ENCODE data around the gene SPIB.
"Not testable (repeated sequence)": the region's sequence is repeated elsewhere in the genome, so short reads cannot be mapped to it uniquely, and the experiment has no call there.

SPIB gene

DNA sequence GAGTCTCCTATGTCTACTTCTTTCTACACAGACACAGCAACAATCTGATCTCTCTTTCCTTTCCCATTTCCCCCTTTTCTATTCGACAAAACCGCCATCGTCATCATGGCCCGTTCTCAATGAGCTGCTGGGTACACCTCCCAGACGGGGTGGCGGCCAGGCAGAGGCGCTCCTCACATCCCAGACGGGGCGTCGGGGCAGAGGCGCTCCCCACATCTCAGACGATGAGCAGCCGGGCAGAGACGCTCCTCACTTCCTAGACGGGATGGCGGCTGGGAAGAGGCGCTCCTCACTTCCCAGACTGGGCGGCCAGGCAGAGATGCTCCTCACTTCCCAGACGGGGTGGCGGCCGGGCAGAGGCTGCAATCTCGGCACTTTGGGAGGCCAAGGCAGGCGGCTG, 27.8 kb upstream of the SPIB start:
- DNase-seq (ENCODE audit: low read depth, low spot score): not testable (repeated sequence)

DNA sequence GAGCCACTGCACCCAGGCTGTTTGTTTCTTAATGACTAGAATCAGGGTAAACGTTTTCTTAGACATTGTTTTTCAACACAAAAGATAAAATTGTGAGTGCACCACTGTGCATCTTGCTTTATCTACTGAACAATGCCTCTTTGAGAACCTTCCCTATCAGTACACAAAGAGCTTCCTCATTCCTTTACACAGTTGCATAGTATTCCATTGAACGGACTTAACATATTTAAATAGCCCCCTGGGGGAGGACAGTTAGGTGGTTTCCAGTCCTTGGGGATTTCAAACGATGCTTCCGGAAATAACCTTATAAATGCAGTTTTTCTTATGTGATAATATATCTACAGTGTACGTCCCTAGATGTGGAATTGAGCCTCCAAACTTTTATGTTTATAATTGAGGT, 26.0 kb upstream of the SPIB start:
- no peak for DNase-seq (ENCODE audit: low read depth, low spot score)

DNA sequence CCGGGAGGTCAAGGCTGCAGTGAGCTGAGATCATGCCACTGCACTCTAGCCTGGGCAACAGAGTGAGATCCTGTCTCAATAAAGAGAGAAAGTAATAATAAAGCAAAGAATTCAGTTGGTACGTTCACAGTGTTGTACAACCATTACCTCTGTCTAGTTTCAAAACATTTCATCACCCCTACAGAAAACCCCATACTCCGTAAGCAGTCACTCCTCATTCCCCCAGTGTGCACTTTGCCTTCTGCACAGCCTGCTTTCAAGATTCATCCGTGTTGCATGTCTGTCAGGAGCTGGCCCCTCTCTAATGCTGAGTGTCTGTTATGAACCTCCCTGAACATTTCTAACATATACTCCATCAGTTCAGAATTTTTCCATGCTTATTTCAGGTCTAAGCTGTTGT, 25.1 kb upstream of the SPIB start:
- DNase-seq (ENCODE audit: low read depth, low spot score): no peak

DNA sequence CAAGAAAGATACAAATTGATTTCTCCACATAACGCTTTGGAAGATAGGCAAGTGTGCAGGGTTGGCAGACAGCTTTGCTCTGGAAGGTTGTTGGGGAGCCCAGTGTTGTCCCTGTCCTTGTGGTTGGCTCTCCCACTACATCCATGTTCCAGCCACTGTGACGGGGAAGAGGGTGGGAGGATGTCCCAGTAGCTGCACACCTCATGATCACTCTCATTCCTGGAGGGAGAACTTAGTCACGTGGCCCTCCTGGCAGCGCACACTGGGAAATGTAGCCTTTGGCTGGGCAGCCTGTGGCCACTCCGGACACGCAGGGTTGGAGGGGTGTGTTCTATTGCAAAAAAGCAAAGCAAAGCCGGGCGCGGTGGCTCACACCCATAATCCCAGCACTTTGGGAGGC, 24.7 kb upstream of the SPIB start:
- DNase-seq (ENCODE audit: low read depth, low spot score): no peak

DNA sequence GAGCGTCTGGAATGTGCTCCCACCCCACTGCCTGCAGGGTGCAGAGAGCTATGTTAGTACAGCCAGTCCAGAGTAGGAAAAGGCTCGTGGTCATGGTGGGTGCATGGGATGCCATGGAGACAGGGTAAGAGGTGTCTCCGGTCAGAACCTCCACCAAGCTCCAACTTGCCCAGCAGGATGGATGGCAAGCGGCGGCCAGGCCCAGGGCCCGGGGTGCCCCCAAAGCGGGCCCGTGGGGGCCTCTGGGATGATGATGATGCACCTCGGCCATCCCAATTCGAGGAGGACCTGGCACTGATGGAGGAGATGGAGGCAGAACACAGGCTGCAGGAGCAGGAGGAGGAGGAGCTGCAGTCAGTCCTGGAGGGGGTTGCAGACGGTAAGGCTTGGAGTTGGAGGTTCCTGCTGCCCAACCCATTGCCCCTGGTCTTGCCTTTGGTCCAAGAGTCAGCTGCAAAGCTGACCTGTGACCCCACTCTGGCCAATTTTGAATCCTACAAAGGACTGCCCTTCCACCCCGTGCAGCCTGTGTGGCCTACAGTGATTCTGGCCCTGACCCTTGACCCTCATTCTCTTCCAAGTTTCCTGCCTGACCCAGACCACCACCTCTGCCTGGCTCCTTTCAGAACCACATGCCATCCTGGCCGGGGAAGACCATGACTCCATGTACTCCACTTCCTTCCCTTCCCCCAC, 19.9 kb upstream of the SPIB start:
- no peak for DNase-seq (ENCODE audit: low read depth, low spot score)

DNA sequence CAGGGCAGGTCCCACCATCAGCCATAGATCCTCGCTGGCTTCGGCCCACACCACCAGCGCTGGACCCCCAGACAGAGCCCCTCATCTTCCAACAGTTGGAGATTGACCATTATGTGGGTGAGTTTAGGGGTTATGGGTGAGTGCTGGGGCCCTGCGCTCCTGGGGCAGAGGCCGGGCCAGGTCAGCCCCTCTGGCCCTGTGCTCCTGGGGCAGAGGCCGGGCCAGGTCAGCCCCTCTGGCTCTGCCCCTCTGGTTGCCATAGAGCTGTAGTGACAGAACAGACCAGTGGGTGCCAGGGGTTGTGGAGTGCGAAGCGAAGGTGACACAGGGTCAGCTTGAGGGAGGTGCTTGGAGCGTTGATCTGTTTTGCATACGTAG, 19.4 kb upstream of the SPIB start:
- no peak for DNase-seq (ENCODE audit: low read depth, low spot score)

DNA sequence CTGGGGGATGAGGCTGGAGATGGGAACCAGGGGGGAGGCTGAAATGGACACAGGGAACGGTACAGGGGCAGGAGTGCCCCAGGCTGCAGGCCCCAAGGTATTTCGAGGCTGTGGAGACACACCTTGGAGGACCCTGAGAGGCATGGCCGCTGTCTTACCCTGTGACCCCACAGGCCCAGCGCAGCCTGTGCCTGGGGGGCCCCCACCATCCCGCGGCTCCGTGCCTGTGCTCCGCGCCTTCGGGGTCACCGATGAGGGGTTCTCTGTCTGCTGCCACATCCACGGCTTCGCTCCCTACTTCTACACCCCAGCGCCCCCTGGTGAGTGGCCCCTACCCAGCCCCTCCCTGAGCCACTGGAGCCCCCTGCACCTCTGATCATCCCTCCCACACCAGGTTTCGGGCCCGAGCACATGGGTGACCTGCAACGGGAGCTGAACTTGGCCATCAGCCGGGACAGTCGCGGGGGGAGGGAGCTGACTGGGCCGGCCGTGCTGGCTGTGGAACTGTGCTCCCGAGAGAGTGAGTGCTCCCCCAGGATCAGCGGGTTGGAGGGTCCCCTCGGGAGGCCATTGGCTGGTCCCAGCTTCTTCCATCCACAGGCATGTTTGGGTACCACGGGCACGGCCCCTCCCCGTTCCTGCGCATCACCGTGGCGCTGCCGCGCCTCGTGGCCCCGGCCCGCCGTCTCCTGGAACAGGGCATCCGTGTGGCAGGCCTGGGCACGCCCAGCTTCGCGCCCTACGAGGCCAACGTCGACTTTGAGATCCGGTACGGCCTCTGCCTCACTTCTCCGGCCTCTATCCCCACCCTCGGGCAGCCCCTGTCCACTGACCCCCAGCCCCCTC, 16.9 kb upstream of the SPIB start:
- no peak for DNase-seq (ENCODE audit: low read depth, low spot score)

DNA sequence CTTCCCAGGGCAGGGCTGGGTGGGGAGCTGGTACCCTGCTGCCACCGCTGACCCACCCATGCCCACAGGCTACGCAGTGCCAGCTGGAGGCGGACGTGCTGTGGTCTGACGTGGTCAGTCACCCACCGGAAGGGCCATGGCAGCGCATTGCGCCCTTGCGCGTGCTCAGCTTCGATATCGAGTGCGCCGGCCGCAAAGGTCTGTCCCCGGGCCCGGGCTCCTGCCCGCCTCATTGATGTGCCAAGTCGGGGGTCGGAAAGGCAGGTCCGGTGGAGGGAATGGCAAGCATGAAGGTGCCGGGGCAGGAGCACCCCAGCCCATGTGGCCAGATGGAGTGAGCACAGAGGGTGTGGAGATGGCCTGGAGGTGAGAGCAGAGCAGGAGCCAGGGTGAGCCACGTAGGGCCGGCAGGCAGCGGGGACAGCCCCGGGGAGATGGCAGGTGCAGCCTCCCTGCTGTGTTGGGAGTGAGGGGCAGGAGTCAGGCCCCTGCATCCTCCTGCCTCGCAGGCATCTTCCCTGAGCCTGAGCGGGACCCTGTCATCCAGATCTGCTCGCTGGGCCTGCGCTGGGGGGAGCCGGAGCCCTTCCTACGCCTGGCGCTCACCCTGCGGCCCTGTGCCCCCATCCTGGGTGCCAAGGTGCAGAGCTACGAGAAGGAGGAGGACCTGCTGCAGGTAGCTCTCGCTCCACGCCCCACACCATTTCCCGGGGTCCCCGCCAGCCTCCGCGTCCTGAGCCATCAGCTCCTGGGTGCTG, 16.0 kb upstream of the SPIB start:
- no peak for DNase-seq (ENCODE audit: low read depth, low spot score)

DNA sequence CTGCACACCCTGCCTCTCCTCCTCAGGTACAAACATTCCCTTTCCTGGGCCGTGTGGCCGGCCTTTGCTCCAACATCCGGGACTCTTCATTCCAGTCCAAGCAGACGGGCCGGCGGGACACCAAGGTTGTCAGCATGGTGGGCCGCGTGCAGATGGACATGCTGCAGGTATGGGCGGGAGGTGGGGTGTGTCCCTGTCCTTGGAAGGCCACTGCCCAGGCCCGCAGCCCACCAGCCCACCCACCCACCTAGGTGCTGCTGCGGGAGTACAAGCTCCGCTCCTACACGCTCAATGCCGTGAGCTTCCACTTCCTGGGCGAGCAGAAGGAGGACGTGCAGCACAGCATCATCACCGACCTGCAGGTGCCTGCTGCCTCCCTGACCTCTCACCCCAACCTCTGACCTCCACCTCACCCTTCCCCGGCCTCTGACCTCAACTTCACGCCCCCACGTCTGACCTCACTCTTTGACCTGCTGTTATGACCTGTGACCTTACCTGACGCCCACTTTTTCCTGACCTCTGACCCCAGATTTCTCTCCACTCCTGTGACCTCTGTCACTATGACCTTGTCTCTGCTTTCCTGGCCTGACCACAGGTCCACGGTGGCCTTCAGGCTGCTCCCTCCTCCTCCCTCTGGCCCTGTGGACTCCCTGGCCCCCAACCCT, 12.4 kb upstream of the SPIB start:
- DNase-seq (ENCODE audit: low read depth, low spot score): no peak

DNA sequence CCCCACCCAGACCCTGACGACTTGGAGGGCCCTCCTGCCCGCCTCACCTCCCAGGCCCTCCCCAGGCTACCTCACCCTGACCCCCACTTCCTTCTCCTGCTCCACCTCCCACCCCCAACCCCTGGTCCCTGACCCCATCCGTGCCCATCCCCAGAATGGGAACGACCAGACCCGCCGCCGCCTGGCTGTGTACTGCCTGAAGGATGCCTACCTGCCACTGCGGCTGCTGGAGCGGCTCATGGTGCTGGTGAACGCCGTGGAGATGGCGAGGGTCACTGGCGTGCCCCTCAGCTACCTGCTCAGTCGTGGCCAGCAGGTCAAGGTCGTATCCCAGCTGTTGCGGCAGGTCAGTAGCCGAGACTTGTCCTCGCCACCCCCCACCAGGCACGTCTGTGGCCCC, 11.9 kb upstream of the SPIB start:
- no peak for DNase-seq (ENCODE audit: low read depth, low spot score)

DNA sequence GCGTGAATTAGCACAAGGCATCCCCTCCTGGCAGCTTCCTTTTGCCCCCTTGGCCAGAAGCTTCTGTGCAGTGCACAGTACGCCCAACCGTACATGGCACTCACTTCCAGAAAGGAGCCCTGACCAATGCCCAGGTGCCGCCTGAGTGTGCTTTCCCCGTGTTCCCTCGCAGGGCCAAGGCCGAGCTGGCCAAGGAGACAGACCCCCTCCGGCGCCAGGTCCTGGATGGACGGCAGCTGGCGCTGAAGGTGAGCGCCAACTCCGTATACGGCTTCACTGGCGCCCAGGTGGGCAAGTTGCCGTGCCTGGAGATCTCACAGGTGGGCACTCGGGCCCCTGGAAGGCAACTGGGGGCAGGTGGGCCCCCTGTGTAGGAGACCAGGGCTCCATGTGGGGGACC, 9.4 kb upstream of the SPIB start:
- no peak for DNase-seq (ENCODE audit: low read depth, low spot score)

DNA sequence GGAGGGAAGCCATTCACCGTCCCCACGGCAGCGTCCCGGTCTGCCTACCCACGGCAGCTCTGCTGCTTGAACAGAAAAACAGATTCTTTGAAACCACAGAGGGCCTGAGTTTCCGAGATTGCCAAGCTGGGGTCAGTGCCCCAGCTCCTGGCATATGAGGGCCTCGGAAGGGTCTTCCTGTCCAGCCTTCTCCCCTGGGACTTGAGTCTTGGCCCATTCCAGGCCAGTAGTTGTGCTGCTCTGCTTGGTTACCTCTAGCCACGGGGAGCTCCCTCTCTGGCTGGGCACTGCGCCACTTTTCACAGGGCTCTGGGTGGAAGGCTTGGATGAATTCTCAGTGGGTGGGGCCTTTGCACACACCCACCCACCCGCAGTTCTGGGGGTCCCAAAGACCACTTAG, 8.6 kb upstream of the SPIB start:
- no peak for DNase-seq (ENCODE audit: low read depth, low spot score)

DNA sequence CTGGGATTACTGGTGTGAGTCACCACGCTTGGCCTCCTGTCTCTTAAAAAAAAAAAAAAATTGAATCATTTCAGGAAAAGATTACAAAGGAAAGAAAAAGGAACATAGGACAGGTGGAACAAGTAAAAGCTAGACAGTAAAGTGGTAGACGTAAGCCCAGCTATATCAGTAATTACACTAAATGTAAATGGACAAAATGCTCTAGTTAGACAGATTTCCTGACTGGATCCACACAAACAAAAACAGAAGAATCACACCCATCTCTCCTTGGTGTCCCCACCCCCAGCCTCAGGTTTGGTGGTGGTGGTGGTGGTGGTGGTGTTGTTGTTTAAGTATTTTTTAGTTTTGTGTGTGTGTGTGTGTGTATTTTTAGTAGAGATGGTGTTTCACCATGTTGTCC, 6.3 kb upstream of the SPIB start:
- DNase-seq (ENCODE audit: low read depth, low spot score): no peak

DNA sequence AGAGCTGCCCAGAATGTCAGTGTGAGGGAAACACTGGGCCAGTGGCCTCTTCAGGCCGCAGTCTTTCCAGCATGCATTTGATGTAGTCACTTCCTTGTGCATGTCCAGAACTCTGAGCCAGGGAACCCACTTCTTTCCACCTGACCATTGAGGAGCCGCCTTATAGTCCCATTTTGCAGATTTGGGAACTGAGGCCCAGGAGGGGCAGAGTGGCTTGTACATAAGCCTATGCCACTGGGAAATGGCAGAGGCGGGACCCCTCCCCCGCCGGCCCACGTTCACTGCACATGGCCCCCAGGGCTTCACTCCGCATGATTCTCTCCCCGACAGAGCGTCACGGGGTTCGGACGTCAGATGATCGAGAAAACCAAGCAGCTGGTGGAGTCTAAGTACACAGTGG, 5.6 kb upstream of the SPIB start:
- no peak for DNase-seq (ENCODE audit: low read depth, low spot score)

DNA sequence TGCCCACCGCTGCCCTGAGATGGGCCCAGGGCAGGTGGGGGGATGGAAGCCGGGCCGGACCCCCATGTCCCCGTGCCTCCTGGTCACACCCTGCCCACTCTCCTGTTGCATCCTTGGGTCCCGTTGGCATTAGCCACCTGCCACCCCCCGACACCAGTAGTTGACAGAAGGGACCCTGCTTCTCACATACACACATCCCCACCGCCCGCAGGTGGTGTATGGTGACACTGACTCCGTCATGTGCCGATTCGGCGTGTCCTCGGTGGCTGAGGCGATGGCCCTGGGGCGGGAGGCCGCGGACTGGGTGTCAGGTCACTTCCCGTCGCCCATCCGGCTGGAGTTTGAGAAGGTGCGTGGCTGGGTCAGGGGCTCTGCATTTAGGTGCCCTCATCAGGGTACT, 5.2 kb upstream of the SPIB start:
- no peak for DNase-seq (ENCODE audit: low read depth, low spot score)

DNA sequence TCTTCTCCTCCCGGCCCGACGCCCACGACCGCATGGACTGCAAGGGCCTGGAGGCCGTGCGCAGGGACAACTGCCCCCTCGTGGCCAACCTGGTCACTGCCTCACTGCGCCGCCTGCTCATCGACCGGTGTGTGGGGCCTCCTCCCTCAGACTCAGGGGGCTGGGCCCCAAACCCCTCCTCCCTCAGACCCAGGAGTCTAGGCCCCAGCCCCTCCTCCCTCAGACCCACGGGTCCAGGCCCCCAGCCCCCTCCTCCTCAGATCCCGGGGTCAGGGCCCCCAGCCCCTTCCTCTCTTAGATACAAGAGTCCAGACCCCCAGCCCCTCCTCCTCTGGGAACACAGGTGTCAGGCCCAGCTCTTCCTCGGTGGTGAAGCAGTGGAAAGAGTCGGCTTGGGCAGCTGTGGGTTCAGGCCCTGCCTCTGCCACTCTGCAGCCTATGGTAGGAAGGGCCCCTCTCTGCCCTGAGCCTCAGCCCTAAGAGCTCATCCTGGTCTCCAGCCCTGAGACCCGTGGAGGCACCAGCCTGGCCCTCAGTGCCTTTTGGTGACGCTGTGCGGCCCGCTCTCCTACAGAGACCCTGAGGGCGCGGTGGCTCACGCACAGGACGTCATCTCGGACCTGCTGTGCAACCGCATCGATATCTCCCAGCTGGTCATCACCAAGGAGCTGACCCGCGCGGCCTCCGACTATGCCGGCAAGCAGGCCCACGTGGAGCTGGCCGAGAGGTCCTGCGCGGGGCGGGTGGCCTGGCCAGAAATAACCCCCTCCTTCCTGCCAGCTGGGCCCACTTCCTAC, 3.7 kb upstream of the SPIB start:
- peak; percentile 25 for DNase-seq (ENCODE audit: low read depth, low spot score)

DNA sequence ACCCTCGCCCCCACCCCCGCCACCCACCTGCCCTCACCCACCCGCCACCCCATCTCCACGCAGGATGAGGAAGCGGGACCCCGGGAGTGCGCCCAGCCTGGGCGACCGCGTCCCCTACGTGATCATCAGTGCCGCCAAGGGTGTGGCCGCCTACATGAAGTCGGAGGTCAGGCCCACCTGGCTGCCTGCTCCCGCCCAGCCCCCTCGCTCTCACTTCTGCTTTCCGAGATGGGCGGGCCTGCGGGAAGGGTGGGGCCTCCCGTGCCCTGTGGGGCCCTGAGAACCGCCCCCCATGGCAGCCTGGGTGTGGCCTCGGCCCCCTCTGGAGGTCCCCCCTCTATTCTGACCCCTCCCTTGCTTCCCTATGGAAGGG, 3.1 kb upstream of the SPIB start:
- no peak for DNase-seq (ENCODE audit: low read depth, low spot score)

DNA sequence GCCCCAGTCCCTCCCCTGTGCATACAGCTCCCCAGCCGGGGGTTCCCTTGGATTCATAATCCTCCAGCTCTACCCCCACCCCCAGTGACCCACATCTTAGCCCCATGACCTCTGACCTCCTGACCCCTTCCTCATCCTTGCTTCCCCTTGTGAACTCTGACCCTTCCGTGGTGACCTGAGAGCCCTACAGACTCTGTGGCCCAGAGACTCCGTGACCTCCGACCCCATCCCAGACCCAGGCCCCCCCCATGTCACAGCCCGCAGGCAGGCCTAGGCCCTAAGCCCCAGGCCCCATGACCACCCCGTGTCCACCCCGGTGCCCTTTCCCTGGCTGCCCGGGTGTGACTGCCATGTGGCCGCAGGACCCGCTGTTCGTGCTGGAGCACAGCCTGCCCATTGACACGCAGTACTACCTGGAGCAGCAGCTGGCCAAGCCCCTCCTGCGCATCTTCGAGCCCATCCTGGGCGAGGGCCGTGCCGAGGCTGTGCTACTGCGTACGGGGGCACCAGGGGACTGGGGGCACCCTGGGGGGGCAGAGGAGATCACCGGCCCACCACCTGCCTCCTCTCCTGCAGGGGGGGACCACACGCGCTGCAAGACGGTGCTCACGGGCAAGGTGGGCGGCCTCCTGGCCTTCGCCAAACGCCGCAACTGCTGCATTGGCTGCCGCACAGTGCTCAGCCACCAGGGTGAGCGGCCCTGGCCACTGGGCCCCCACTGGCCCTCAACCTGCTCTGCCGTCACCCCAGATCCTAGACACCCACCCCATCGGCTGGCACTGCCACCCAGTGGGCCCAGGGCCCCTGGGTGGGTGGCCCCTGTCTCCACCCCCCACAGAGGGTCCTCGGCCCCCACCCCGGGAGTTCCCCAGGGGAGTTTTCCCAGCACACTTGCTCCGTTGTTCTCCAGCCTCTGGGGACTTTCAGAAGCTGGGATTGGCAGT, 2.4 kb upstream of the SPIB start:
- DNase-seq (ENCODE audit: low read depth, low spot score): no peak

DNA sequence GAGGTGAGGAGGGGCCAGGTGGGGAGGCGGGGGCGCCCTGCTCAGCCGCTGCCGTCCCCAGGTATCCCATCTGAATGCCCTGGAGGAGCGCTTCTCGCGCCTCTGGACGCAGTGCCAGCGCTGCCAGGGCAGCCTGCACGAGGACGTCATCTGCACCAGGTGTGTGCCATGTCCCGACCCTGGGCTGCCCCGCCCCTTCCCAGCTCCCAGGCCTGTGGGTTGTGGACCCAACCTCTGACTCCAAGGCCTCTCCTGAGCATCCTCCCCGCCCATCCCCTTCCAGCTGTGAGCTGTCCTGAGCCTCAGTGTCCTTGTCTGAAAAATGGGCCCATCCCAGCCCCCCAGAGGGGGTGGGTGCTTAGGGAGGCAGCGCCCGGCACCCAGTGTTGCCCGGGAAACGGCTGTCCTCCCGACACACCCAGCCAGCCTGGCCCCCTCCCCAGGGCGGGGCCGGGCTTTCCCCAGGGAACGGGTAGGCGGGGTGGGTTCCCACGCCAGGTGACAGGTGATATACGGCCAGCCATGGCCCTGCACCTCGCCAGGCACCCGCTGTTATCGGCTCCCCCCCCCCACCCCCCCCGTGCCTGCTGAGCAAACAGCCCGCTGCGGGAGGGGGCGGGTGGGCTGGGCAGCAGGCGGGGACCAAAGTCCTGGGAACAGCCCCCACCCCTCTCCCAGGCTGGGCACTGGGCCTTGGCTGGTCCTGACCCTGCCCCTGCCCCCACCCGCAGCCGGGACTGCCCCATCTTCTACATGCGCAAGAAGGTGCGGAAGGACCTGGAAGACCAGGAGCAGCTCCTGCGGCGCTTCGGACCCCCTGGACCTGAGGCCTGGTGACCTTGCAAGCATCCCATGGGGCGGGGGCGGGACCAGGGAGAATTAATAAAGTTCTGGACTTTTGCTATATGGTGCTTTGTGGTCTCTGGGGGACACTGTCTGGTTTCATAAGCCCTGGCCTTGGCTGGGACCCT, 1.3 kb upstream of the SPIB start:
- DNase-seq (ENCODE audit: low read depth, low spot score): no peak
